Neural cell (in vitro differentiated cells): ENCODE results near the gene TRMT11. TPM values are rescaled to one million over a fixed set of nuclear protein-coding genes. Genes with fewer than 3 reads are reported as not detected.

Experiments used
- H2AFZ ChIP-seq: fragments of 200-600, 300-800 bp; sonication (generic), shearing (Covaris generic); 2 replicates; pipeline ENCODE4 v1.6.0; 2014; ENCODE audit warnings: low read depth, mild to moderate bottlenecking, antibody characterized with exemption, low read length, moderate library complexity
- H3F3A ChIP-seq: fragments of 200-600 bp; shearing (Covaris generic); 2 replicates; pipeline ENCODE4 v1.6.1; 2016; ENCODE audit warnings: mild to moderate bottlenecking, moderate library complexity, mixed read lengths, antibody characterized with exemption, low read length; ENCODE audit not compliant: insufficient read depth, poor library complexity, severe bottlenecking
- H3K27ac ChIP-seq: fragments of 200-600, 300-800 bp; sonication (generic), shearing (Covaris generic); 2 replicates; pipeline ENCODE4 v1.5.1; 2014; ENCODE audit warnings: mild to moderate bottlenecking, low read length, moderate library complexity
- H3K27me3 ChIP-seq: fragments of 300-800, 200-600 bp; sonication (generic), shearing (Covaris generic); 2 replicates; pipeline ENCODE4 v1.6.0; 2014; ENCODE audit warnings: mild to moderate bottlenecking, low read depth, low read length, moderate library complexity; ENCODE audit not compliant: insufficient read depth
- H3K36me3 ChIP-seq: fragments of 300-800, 200-600 bp; sonication (generic), shearing (Covaris generic); 2 replicates; pipeline ENCODE4 v1.5.1; 2014; ENCODE audit warnings: mild to moderate bottlenecking, antibody characterized with exemption, low read length, moderate library complexity; ENCODE audit not compliant: insufficient read depth
- H3K4me2 ChIP-seq: fragments of 300-800, 200-600 bp; sonication (generic), shearing (Covaris generic); 2 replicates; pipeline ENCODE4 v1.6.0; 2014; ENCODE audit warnings: mild to moderate bottlenecking, low read length
- H3K4me3 ChIP-seq: fragments of 300-800, 200-600 bp; sonication (generic), shearing (Covaris generic); 2 replicates; pipeline ENCODE4 v1.5.1; 2014; ENCODE audit warnings: mild to moderate bottlenecking, low read length, moderate library complexity
- H3K79me2 ChIP-seq: fragments of 200-600 bp; shearing (Covaris generic); replicated peaks from 2 replicates; pipeline ENCODE4 v1.6.0; 2014; ENCODE audit warnings: mild to moderate bottlenecking, low read length, moderate library complexity; ENCODE audit not compliant: insufficient read depth
- H3K9ac ChIP-seq: fragments of 300-800, 200-600 bp; sonication (generic), shearing (Covaris generic); 2 replicates; pipeline ENCODE4 v1.6.1; 2016; ENCODE audit warnings: mild to moderate bottlenecking, low read length, mixed read lengths
- H3K9me2 ChIP-seq: fragments of 200-600 bp; shearing (Covaris generic); 2 replicates; pipeline ENCODE4 v1.6.1; 2016; ENCODE audit warnings: mild to moderate bottlenecking, low read length, mixed read lengths; ENCODE audit not compliant: insufficient read depth
- H3K9me3 ChIP-seq: fragments of 200-600, 300-800 bp; sonication (generic), shearing (Covaris generic); 2 replicates; pipeline ENCODE4 v1.6.1; 2016; ENCODE audit warnings: mild to moderate bottlenecking, mixed run types, low read length, moderate library complexity, mixed read lengths
- H4K20me1 ChIP-seq: fragments of 200-600 bp; shearing (Covaris generic); 2 replicates; pipeline ENCODE4 v1.6.1; 2016; ENCODE audit warnings: mild to moderate bottlenecking, mixed run types; ENCODE audit not compliant: insufficient read depth
- CTCF ChIP-seq: fragments of 450-650 bp; IDR thresholded peaks from 2 replicates; pipeline ENCODE4 v1.5.1; 2014; ENCODE audit warnings: antibody characterized with exemption, mild to moderate bottlenecking, moderate library complexity; ENCODE audit not compliant: poor library complexity, severe bottlenecking
- EP300 ChIP-seq: fragments of 450-650 bp; conservative IDR thresholded peaks from 2 replicates; pipeline ENCODE4 v1.6.1; 2014; ENCODE audit warnings: antibody characterized with exemption, mild to moderate bottlenecking, moderate library complexity; ENCODE audit not compliant: poor library complexity, severe bottlenecking
- EZH2 ChIP-seq: fragments of 200-600, 300-800 bp; shearing (Covaris generic), sonication (generic); IDR thresholded peaks from 2 replicates; pipeline ENCODE4 v1.6.1; 2014; ENCODE audit warnings: antibody characterized with exemption, low read length, borderline replicate concordance, mild to moderate bottlenecking; ENCODE audit not compliant: insufficient read depth, poor library complexity, severe bottlenecking
- MXI1 ChIP-seq: fragments of 450-650 bp; conservative IDR thresholded peaks from 2 replicates; pipeline ENCODE4 v1.6.1; 2014; ENCODE audit warnings: antibody characterized with exemption, mild to moderate bottlenecking; ENCODE audit not compliant: poor library complexity, severe bottlenecking
- POLR2AphosphoS5 ChIP-seq: IDR thresholded peaks from 2 replicates; pipeline ENCODE4 v1.6.1; 2012
- RAD21 ChIP-seq: fragments of 450-650 bp; conservative IDR thresholded peaks from 2 replicates; pipeline ENCODE4 v1.6.1; 2014; ENCODE audit warnings: antibody characterized with exemption, mild to moderate bottlenecking, moderate library complexity
- SMC3 ChIP-seq: fragments of 450-650 bp; conservative IDR thresholded peaks from 2 replicates; pipeline ENCODE4 v1.6.1; 2014; ENCODE audit warnings: antibody characterized with exemption, mild to moderate bottlenecking, moderate library complexity; ENCODE audit not compliant: poor library complexity
- TAF1 ChIP-seq: IDR thresholded peaks from 2 replicates; pipeline ENCODE4 v1.6.1; 2012; ENCODE audit warnings: low read depth
- polyA plus RNA-seq: library from polyadenylated mRNA; depleted of rRNA; stranded (reverse); fragments of >200 nt; gene quantifications from 2 replicates; pipeline ENCODE4 v1.2.3, GENCODE V29; 2014
- TF ChIP-seq, protein P1 (sequence below): IDR thresholded peaks from 2 replicates; pipeline ENCODE4 v1.6.1; 2012; ENCODE audit warnings: borderline replicate concordance

TRMT11 gene
- polyA plus RNA-seq, 1 donor from 2014 or later, result 37.6 TPM

GRCh38 chr6:125945378-125946141 lies 40.8 kb upstream of the TRMT11 start:
- H2AFZ ChIP-seq, result no peak overlapping the region
- H3K9ac ChIP-seq, result no peak overlapping the region
- H3K9me2 ChIP-seq, result no peaks in the 10 kb centered on the region
- no peak overlapping the region for H3K4me2 ChIP-seq
- H3K27me3 ChIP-seq, result no peaks in the 10 kb centered on the region
- no peaks in the 10 kb centered on the region for H3K36me3 ChIP-seq
- H3K4me3 ChIP-seq, result no peak overlapping the region
- TF ChIP-seq SMC3 (no peak), EP300 (no peak), CTCF (no peak), TAF1 (no peak), MXI1 (no peak), RAD21 (no peak), EZH2 (no peak), POLR2AphosphoS5 (no peak)
- TF ChIP-seq, protein P1, sequence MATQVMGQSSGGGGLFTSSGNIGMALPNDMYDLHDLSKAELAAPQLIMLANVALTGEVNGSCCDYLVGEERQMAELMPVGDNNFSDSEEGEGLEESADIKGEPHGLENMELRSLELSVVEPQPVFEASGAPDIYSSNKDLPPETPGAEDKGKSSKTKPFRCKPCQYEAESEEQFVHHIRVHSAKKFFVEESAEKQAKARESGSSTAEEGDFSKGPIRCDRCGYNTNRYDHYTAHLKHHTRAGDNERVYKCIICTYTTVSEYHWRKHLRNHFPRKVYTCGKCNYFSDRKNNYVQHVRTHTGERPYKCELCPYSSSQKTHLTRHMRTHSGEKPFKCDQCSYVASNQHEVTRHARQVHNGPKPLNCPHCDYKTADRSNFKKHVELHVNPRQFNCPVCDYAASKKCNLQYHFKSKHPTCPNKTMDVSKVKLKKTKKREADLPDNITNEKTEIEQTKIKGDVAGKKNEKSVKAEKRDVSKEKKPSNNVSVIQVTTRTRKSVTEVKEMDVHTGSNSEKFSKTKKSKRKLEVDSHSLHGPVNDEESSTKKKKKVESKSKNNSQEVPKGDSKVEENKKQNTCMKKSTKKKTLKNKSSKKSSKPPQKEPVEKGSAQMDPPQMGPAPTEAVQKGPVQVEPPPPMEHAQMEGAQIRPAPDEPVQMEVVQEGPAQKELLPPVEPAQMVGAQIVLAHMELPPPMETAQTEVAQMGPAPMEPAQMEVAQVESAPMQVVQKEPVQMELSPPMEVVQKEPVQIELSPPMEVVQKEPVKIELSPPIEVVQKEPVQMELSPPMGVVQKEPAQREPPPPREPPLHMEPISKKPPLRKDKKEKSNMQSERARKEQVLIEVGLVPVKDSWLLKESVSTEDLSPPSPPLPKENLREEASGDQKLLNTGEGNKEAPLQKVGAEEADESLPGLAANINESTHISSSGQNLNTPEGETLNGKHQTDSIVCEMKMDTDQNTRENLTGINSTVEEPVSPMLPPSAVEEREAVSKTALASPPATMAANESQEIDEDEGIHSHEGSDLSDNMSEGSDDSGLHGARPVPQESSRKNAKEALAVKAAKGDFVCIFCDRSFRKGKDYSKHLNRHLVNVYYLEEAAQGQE, result no peak
- H4K20me1 ChIP-seq, result no peaks in the 10 kb centered on the region
- no peaks in the 10 kb centered on the region for H3K79me2 ChIP-seq
- H3F3A ChIP-seq, result no peaks in the 10 kb centered on the region
- H3K9me3 ChIP-seq, result no peaks in the 10 kb centered on the region
- H3K27ac ChIP-seq, result no peak overlapping the region

- TF ChIP-seq POLR2AphosphoS5 (no peak), EP300 (no peak), CTCF (no peak)
- TF ChIP-seq, protein P1, result no peak
- H3K27ac ChIP-seq, result no peak overlapping the region
- no peaks in the 10 kb centered on the region for H4K20me1 ChIP-seq
- H3K36me3 ChIP-seq, result no peaks in the 10 kb centered on the region
- H2AFZ ChIP-seq, result no peak overlapping the region
- H3F3A ChIP-seq, result no peaks in the 10 kb centered on the region
- no peaks in the 10 kb centered on the region for H3K9me2 ChIP-seq
- no peak overlapping the region for H3K4me3 ChIP-seq
- H3K4me2 ChIP-seq, result no peak overlapping the region
- H3K27me3 ChIP-seq, result no peaks in the 10 kb centered on the region
- H3K79me2 ChIP-seq, result no peaks in the 10 kb centered on the region
- no peak overlapping the region for H3K9ac ChIP-seq
- no peaks in the 10 kb centered on the region for H3K9me3 ChIP-seq
Measured at GRCh38 chr6:125947615-125948014, 38.7 kb upstream of the TRMT11 start.
